OCI-LY7 (cell line): ENCODE data around the gene TIMP3. TPM values are rescaled to one million over a fixed set of nuclear protein-coding genes. Genes with fewer than 3 reads are reported as not detected.

Source experiments
- BruUV-seq: library from RNA; stranded (reverse); fragments of 400-500 nt; replicated peaks from 2 replicates; lab custom pipeline; 2021; lab: Mats Ljungman, UMichigan
- CTCF ChIA-PET: fragments of 300-600 bp; sonication (Branson Sonifier 250); formaldehyde crosslinking; loops from one replicate; lab custom pipeline; 2022; ENCODE audit warnings: antibody characterized with exemption; ENCODE audit not compliant: unreplicated experiment; lab: Charles Lee
- POLR2A ChIA-PET: fragments of 300-600 bp; sonication (Branson Sonifier 250); formaldehyde crosslinking; loops from one replicate; lab custom pipeline; 2022; ENCODE audit warnings: antibody characterized with exemption; lab: Charles Lee
- DNase-seq: peaks from one replicate; pipeline ENCODE4 v3.0.0-alpha.2; 2015; ENCODE audit warnings: low spot score
- H2AFZ ChIP-seq: fragments of 200-600 bp; sonication (generic), shearing (Covaris generic); 2 replicates; pipeline ENCODE4 v1.6.1; 2014; ENCODE audit warnings: mild to moderate bottlenecking, antibody characterized with exemption, low read length, moderate library complexity
- H3K27ac ChIP-seq: fragments of 200-600 bp; sonication (generic); 2 replicates; pipeline ENCODE4 v1.5.1; 2014; ENCODE audit warnings: mixed run types, low read depth, mild to moderate bottlenecking, moderate library complexity, low read length, inconsistent platforms; ENCODE audit not compliant: poor library complexity, severe bottlenecking
- H3K36me3 ChIP-seq: fragments of 200-600 bp; sonication (generic); 2 replicates; pipeline ENCODE4 v1.6.1; 2014; ENCODE audit warnings: mild to moderate bottlenecking, antibody characterized with exemption, low read length, moderate library complexity, mixed read lengths; ENCODE audit not compliant: insufficient read depth
- H3K4me1 ChIP-seq: fragments of 200-600 bp; sonication (generic); 2 replicates; pipeline ENCODE4 v1.5.1; 2014; ENCODE audit warnings: mild to moderate bottlenecking, low read length; ENCODE audit not compliant: insufficient read depth, poor library complexity, severe bottlenecking
- H3K4me2 ChIP-seq: fragments of 200-600 bp; sonication (generic); 2 replicates; pipeline ENCODE4 v1.6.1; 2014; ENCODE audit warnings: mild to moderate bottlenecking, low read length
- H3K4me3 ChIP-seq: fragments of 200-600 bp; sonication (generic); 2 replicates; pipeline ENCODE4 v1.5.1; 2014; ENCODE audit warnings: mild to moderate bottlenecking, low read depth, low read length; ENCODE audit not compliant: poor library complexity, severe bottlenecking
- H3K79me2 ChIP-seq: fragments of 200-600 bp; sonication (generic); 2 replicates; pipeline ENCODE4 v1.6.1; 2016; ENCODE audit warnings: low read depth, mild to moderate bottlenecking, low read length, moderate library complexity, mixed read lengths; ENCODE audit not compliant: insufficient read depth
- H3K9me2 ChIP-seq: fragments of 200-600 bp; sonication (generic); 2 replicates; pipeline ENCODE4 v1.6.1; 2016; ENCODE audit warnings: mild to moderate bottlenecking, low read length, mixed read lengths; ENCODE audit not compliant: insufficient read depth
- H3K9me3 ChIP-seq: fragments of 200-600 bp; sonication (generic); 2 replicates; pipeline ENCODE4 v1.6.1; 2014; ENCODE audit warnings: mild to moderate bottlenecking, mixed run types, low read length, mixed read lengths
- H4K20me1 ChIP-seq: fragments of 200-600 bp; sonication (generic); 2 replicates; pipeline ENCODE4 v1.6.1; 2014; ENCODE audit warnings: mild to moderate bottlenecking, antibody characterized with exemption, low read length, moderate library complexity, mixed read lengths; ENCODE audit not compliant: insufficient read depth
- CTCF ChIP-seq: fragments of 200-600 bp; sonication (generic); conservative IDR thresholded peaks from 2 replicates; pipeline ENCODE4 v1.5.1; 2014; ENCODE audit warnings: mild to moderate bottlenecking, antibody characterized with exemption, low read length, moderate library complexity, mixed read lengths
- EZH2phosphoT487 ChIP-seq: fragments of 200-600 bp; sonication (generic); IDR thresholded peaks from 2 replicates; pipeline ENCODE4 v1.6.1; 2018; ENCODE audit warnings: low read depth, borderline replicate concordance, mild to moderate bottlenecking, mixed run types, antibody characterized with exemption, low read length, moderate library complexity, mixed read lengths
- intact Hi-C: fragments of 100-400 bp; cut with micrococcal nuclease; formaldehyde crosslinking; loops from one replicate; pipeline ENCODE4 v1.10.0; 2022; ENCODE audit not compliant: unreplicated experiment
- total RNA-seq, 2 experiments: library from RNA; depleted of rRNA in 1 of 2; stranded (reverse); fragments of >200 nt in 1 of 2; shearing (Covaris generic) in 1 of 2; gene quantifications; 2 replicates each; pipeline ENCODE4 v1.2.3, GENCODE V29; 2014 to 2022

Gene TIMP3
- total RNA-seq, 2 experiments from 2014 or later, result not detected

DNA sequence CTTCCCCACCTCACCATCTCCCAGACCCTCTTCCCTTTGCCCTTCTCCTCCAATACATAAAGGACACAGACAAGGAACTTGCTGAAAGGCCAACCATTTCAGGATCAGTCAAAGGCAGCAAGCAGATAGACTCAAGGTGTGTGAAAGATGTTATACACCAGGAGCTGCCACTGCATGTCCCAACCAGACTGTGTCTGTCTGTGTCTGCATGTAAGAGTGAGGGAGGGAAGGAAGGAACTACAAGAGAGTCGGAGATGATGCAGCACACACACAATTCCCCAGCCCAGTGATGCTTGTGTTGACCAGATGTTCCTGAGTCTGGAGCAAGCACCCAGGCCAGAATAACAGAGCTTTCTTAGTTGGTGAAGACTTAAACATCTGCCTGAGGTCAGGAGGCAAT is 58.2 kb downstream of the TIMP3 start:
- no peak overlapping the region for H3K4me3 ChIP-seq
- ChIA-PET CTCF (no interaction called here), POLR2A (no interaction called here)
- no peak for TF ChIP-seq EZH2phosphoT487
- no peak for TF ChIP-seq CTCF
- H4K20me1 ChIP-seq, result no peaks in the 10 kb centered on the region
- intact Hi-C loops, result no loop called here
- no peak overlapping the region for H3K27ac ChIP-seq
- BruUV-seq, result no TSS peak
- H3K9me3 ChIP-seq, result no peaks in the 10 kb centered on the region
- H2AFZ ChIP-seq, result no peak overlapping the region
- no peak overlapping the region for H3K4me2 ChIP-seq
- no peaks in the 10 kb centered on the region for H3K36me3 ChIP-seq
- no peak for DNase-seq
- H3K9me2 ChIP-seq, result no peaks in the 10 kb centered on the region
- H3K79me2 ChIP-seq, result no peaks in the 10 kb centered on the region
- no peaks in the 10 kb centered on the region for H3K4me1 ChIP-seq

DNA sequence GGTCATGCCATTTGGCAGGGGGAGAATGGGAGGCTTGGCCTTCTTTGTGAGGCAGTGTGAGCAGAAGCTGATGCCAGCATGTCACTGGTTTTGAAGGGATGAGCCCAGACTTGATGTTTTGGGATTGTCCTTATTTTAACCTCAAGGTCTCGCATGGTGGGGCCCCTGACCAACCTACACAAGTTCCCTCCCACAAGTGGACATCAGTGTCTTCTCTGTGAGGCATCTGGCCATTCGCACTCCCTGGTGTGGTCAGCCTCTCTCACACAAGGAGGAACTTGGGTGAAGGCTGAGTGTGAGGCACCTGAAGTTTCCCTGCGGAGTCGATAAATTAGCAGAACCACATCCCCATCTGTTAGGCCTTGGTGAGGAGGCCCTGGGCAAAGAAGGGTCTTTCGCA is 59.8 kb downstream of the TIMP3 start:
- intact Hi-C loops, result no loop called here
- H3K36me3 ChIP-seq, result no peaks in the 10 kb centered on the region
- no peaks in the 10 kb centered on the region for H3K79me2 ChIP-seq
- POLR2A ChIA-PET, result no interaction called here
- no peaks in the 10 kb centered on the region for H3K4me1 ChIP-seq
- H2AFZ ChIP-seq, result no peak overlapping the region
- H3K4me3 ChIP-seq, result no peak overlapping the region
- BruUV-seq, result no TSS peak
- H3K9me2 ChIP-seq, result no peaks in the 10 kb centered on the region
- CTCF ChIA-PET, result no interaction called here
- no peak for DNase-seq
- TF ChIP-seq EZH2phosphoT487 (no peak), CTCF (no peak)
- H3K27ac ChIP-seq, result no peak overlapping the region
- H3K9me3 ChIP-seq, result no peaks in the 10 kb centered on the region
- H3K4me2 ChIP-seq, result no peak overlapping the region
- no peaks in the 10 kb centered on the region for H4K20me1 ChIP-seq

DNA sequence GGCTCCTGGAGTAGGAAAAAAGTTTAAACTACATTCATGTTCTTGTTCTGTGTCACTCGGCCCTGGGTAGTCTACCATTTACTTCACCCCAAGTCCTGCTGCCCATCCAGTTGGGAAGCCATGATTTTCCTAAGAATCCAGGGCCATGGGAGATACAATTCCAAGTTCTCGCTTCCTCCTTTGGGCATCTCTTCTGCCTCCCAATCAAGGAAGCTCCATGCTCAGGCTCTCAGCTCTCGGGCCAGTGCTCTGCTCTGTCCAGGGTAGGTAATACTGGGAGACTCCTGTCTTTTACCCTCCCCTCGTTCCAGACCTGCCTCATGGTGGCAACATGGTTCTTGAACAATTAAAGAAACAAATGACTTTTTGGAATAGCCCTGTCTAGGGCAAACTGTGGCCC is 60.6 kb downstream of the TIMP3 start:
- no peaks in the 10 kb centered on the region for H3K9me3 ChIP-seq
- no peak for DNase-seq
- H3K9me2 ChIP-seq, result no peaks in the 10 kb centered on the region
- H3K27ac ChIP-seq, result no peak overlapping the region
- no peak overlapping the region for H3K4me2 ChIP-seq
- CTCF ChIA-PET, result no interaction called here
- H2AFZ ChIP-seq, result no peak overlapping the region
- intact Hi-C loops, result no loop called here
- no TSS peak for BruUV-seq
- no peaks in the 10 kb centered on the region for H3K36me3 ChIP-seq
- no peaks in the 10 kb centered on the region for H4K20me1 ChIP-seq
- H3K4me3 ChIP-seq, result no peak overlapping the region
- TF ChIP-seq EZH2phosphoT487, result no peak
- no peak for TF ChIP-seq CTCF
- POLR2A ChIA-PET, result no interaction called here
- no peaks in the 10 kb centered on the region for H3K79me2 ChIP-seq
- H3K4me1 ChIP-seq, result no peaks in the 10 kb centered on the region
